Glutamatergic neuron (in vitro differentiated cells): ENCODE results near the gene ACOX2. TPM values are rescaled to one million over a fixed set of nuclear protein-coding genes. Genes with fewer than 3 reads are reported as not detected.

ENCODE experiments used
- DNase-seq: peaks from one replicate; pipeline ENCODE4 v3.0.0; 2022
- H3K27ac Mint-ChIP-seq: one replicate; pipeline ENCODE4 v1.8.0; 2020; ENCODE audit warnings: mild to moderate bottlenecking, mixed read lengths, inconsistent platforms; ENCODE audit not compliant: unreplicated experiment
- H3K27me3 Mint-ChIP-seq: one replicate; pipeline ENCODE4 v1.8.0; 2020; ENCODE audit warnings: mild to moderate bottlenecking, moderate library complexity, mixed read lengths, inconsistent platforms; ENCODE audit not compliant: unreplicated experiment
- H3K36me3 Mint-ChIP-seq: one replicate; pipeline ENCODE4 v1.8.0; 2020; ENCODE audit warnings: mild to moderate bottlenecking, mixed read lengths, inconsistent platforms; ENCODE audit not compliant: unreplicated experiment
- H3K4me1 Mint-ChIP-seq: one replicate; pipeline ENCODE4 v1.8.0; 2020; ENCODE audit warnings: mild to moderate bottlenecking, low read depth, mixed read lengths, inconsistent platforms; ENCODE audit not compliant: unreplicated experiment
- H3K4me3 Mint-ChIP-seq: one replicate; pipeline ENCODE4 v1.8.0; 2020; ENCODE audit warnings: mild to moderate bottlenecking, mixed read lengths, inconsistent platforms; ENCODE audit not compliant: unreplicated experiment
- H3K9me3 Mint-ChIP-seq: one replicate; pipeline ENCODE4 v1.8.0; 2020; ENCODE audit warnings: mild to moderate bottlenecking, moderate library complexity, mixed read lengths, inconsistent platforms; ENCODE audit not compliant: unreplicated experiment
- CTCF ChIP-seq: fragments of 200-600 bp; sonication (generic); IDR thresholded peaks from one replicate; pipeline ENCODE4 v1.5.0; 2021; ENCODE audit not compliant: partially characterized antibody, unreplicated experiment
- total RNA-seq: library from RNA; stranded (reverse); fragmentation: NEBNext Ultra II Directional; extraction: Animal tissue kit (Norgen Biotek cat#: 25700); gene quantifications from one replicate; pipeline ENCODE4 v1.2.1, GENCODE V29; 2021; ENCODE audit not compliant: unreplicated experiment

Gene ACOX2
- total RNA-seq, 1 donor from 2014 or later, result 0.59 TPM

- TF ChIP-seq CTCF, result no peak
- H3K4me1 Mint-ChIP-seq, result peaks cover 4% of the 10 kb centered on the region
- peaks cover 4% of the 10 kb centered on the region for H3K36me3 Mint-ChIP-seq
- H3K27me3 Mint-ChIP-seq, result no peaks in the 10 kb centered on the region
- H3K9me3 Mint-ChIP-seq, result peaks cover 6% of the 10 kb centered on the region
- no peak overlapping the region for H3K27ac Mint-ChIP-seq
- no peak overlapping the region for H3K4me3 Mint-ChIP-seq
- no peak for DNase-seq
Measured at GRCh38 chr3:58575971-58576652, 39.1 kb upstream of the ACOX2 start.

GRCh38 chr3:58574682-58575081, 37.7 kb upstream of the ACOX2 start:
- Mint-ChIP-seq H3K27me3 (no peaks in the 10 kb centered on the region), H3K4me3 (no peak overlapping the region), H3K9me3 (peaks cover 6% of the 10 kb centered on the region), H3K27ac (no peak overlapping the region), H3K4me1 (no peaks in the 10 kb centered on the region), H3K36me3 (peaks cover 4% of the 10 kb centered on the region)
- DNase-seq, result no peak
- TF ChIP-seq CTCF, result no peak

- H3K4me1 Mint-ChIP-seq, result no peaks in the 10 kb centered on the region
- no peak overlapping the region for H3K27ac Mint-ChIP-seq
- no peak for DNase-seq
- no peaks in the 10 kb centered on the region for H3K27me3 Mint-ChIP-seq
- H3K4me3 Mint-ChIP-seq, result no peak overlapping the region
- H3K9me3 Mint-ChIP-seq, result peaks cover 5% of the 10 kb centered on the region
- no peak for TF ChIP-seq CTCF
- H3K36me3 Mint-ChIP-seq, result peaks cover 4% of the 10 kb centered on the region
Measured at GRCh38 chr3:58574106-58574505, 37.1 kb upstream of the ACOX2 start.

GRCh38 chr3:58573640-58574039, 36.6 kb upstream of the ACOX2 start:
- DNase-seq, result no peak
- Mint-ChIP-seq H3K4me1 (no peaks in the 10 kb centered on the region), H3K27me3 (no peaks in the 10 kb centered on the region), H3K27ac (no peak overlapping the region), H3K9me3 (peaks cover 5% of the 10 kb centered on the region), H3K4me3 (no peak overlapping the region), H3K36me3 (peaks cover 4% of the 10 kb centered on the region)
- TF ChIP-seq CTCF, result no peak

- Mint-ChIP-seq H3K4me1 (no peaks in the 10 kb centered on the region), H3K27me3 (no peaks in the 10 kb centered on the region), H3K9me3 (peaks cover 5% of the 10 kb centered on the region), H3K36me3 (peaks cover 4% of the 10 kb centered on the region), H3K4me3 (no peak overlapping the region), H3K27ac (no peak overlapping the region)
- no peak for TF ChIP-seq CTCF
- DNase-seq, result no peak
Measured at GRCh38 chr3:58572634-58573230, 35.7 kb upstream of the ACOX2 start.
